CD14-positive monocyte (primary cell): ENCODE data around the gene UBE2I. TPM values are rescaled to one million over a fixed set of nuclear protein-coding genes. Genes with fewer than 3 reads are reported as not detected.

Experiments used
- DNase-seq, 3 donors: peaks; one replicate each; pipeline ENCODE4 v3.0.0-alpha.2; 2011 to 2022
- H2AFZ ChIP-seq: 2 replicates; pipeline ENCODE4 v1.6.0; 2012; ENCODE audit warnings: mild to moderate bottlenecking, low read depth, low read length, inconsistent platforms; ENCODE audit not compliant: insufficient read depth, poor library complexity, severe bottlenecking
- H3K27ac ChIP-seq, 2 donors: 1 replicate in 1 of 2; 2 replicates in 1 of 2; pipeline ENCODE4 v1.5.1; 2012 to 2013; ENCODE audit warnings: low read length in 2 of 2, control low read depth in 1 of 2, inconsistent platforms in 1 of 2, low read depth in 1 of 2, mild to moderate bottlenecking in 1 of 2
- H3K27me3 ChIP-seq, 2 donors: one replicate each; pipeline versions ENCODE4 v1.6.0 to v1.6.1; 2011 to 2013; ENCODE audit warnings: low read length in 2 of 2; ENCODE audit not compliant: control insufficient read depth in 2 of 2, insufficient read depth in 2 of 2
- H3K36me3 ChIP-seq, 2 donors: replicated peaks in 1 of 2; 1 replicate in 1 of 2; 2 replicates in 1 of 2; pipeline versions ENCODE4 v1.5.1 to v1.6.1; 2012 to 2013; ENCODE audit warnings: low read length in 2 of 2, control low read depth in 1 of 2, inconsistent platforms in 1 of 2, mild to moderate bottlenecking in 1 of 2; ENCODE audit not compliant: insufficient read depth in 2 of 2, control insufficient read depth in 1 of 2
- H3K4me1 ChIP-seq, 2 donors: 1 replicate in 1 of 2; 2 replicates in 1 of 2; pipeline versions ENCODE4 v1.5.1 to v1.6.1; 2012 to 2013; ENCODE audit warnings: low read length in 2 of 2, control low read depth in 1 of 2, inconsistent platforms in 1 of 2, mild to moderate bottlenecking in 1 of 2, moderate library complexity in 1 of 2; ENCODE audit not compliant: insufficient read depth in 2 of 2, control insufficient read depth in 1 of 2
- H3K4me2 ChIP-seq: replicated peaks from 2 replicates; pipeline ENCODE3; 2012; ENCODE audit warnings: low read length, moderate library complexity, mild to moderate bottlenecking; ENCODE audit not compliant: poor library complexity, severe bottlenecking; ENCODE audit errors: extremely low read depth
- H3K4me3 ChIP-seq, 3 experiments: fragments of 200-600 bp in 1 of 3; sonication (generic) in 1 of 3; replicated peaks in 1 of 3; 1 replicate in 2 of 3; 2 replicates in 1 of 3; pipeline ENCODE4 v1.5.1; 2011 to 2013; ENCODE audit warnings: low read length in 3 of 3, mild to moderate bottlenecking in 3 of 3, control low read depth in 2 of 3, low read depth in 2 of 3, inconsistent platforms in 1 of 3, moderate library complexity in 1 of 3
- H3K79me2 ChIP-seq: 2 replicates; pipeline ENCODE4 v1.6.0; 2012; ENCODE audit warnings: mild to moderate bottlenecking, control low read depth, inconsistent platforms, low read length, moderate library complexity; ENCODE audit not compliant: insufficient read depth
- H3K9ac ChIP-seq: 2 replicates; pipeline ENCODE4 v1.6.0; 2017; ENCODE audit warnings: low read length, mild to moderate bottlenecking; ENCODE audit not compliant: insufficient read depth, poor library complexity, severe bottlenecking
- H3K9me3 ChIP-seq, 2 donors: replicated peaks in 1 of 2; 1 replicate in 1 of 2; 2 replicates in 1 of 2; pipeline versions ENCODE4 v1.5.1 to v1.6.1; 2012 to 2013; ENCODE audit warnings: low read length in 2 of 2, control low read depth in 1 of 2; ENCODE audit not compliant: control insufficient read depth in 1 of 2, insufficient read depth in 1 of 2
- H4K20me1 ChIP-seq: 2 replicates; pipeline ENCODE4 v1.6.0; 2012; ENCODE audit warnings: mild to moderate bottlenecking, low read length, control low read depth, moderate library complexity; ENCODE audit not compliant: insufficient read depth
- H3K27ac Mint-ChIP-seq, 7 donors: one replicate each; pipeline ENCODE4 v1.8.0; 2020; ENCODE audit warnings: mild to moderate bottlenecking in 7 of 7, mixed read lengths in 7 of 7, moderate library complexity in 6 of 7, inconsistent platforms in 2 of 7
- H3K27me3 Mint-ChIP-seq, 3 donors: one replicate each; pipeline ENCODE4 v1.8.0; 2021 to 2022; ENCODE audit warnings: low read depth in 3 of 3, mild to moderate bottlenecking in 3 of 3, mixed read lengths in 3 of 3, moderate library complexity in 3 of 3, inconsistent platforms in 1 of 3
- H3K36me3 Mint-ChIP-seq, 2 donors: one replicate each; pipeline ENCODE4 v1.8.0; 2020; ENCODE audit warnings: mixed read lengths in 2 of 2, inconsistent platforms in 1 of 2, mild to moderate bottlenecking in 1 of 2
- H3K4me1 Mint-ChIP-seq: one replicate; pipeline ENCODE4 v1.8.0; 2020; ENCODE audit warnings: mild to moderate bottlenecking, mixed read lengths
- H3K4me3 Mint-ChIP-seq, 2 donors: one replicate each; pipeline ENCODE4 v1.8.0; 2020; ENCODE audit warnings: mild to moderate bottlenecking in 2 of 2, mixed read lengths in 2 of 2, moderate library complexity in 1 of 2
- H3K9me3 Mint-ChIP-seq, 7 donors: one replicate each; pipeline ENCODE4 v1.8.0; 2020 to 2022; ENCODE audit warnings: mixed read lengths in 7 of 7, mild to moderate bottlenecking in 6 of 7, moderate library complexity in 6 of 7, inconsistent platforms in 2 of 7
- WGBS: methylation state at CpG from one replicate; pipeline ENCODE4 v1.1.5; 2013; ENCODE audit warnings: missing lambda C conversion rate; ENCODE audit not compliant: insufficient coverage; 5-methylcytosine and 5-hydroxymethylcytosine counted together
- intact Hi-C, 2 donors: fragments of 100-400 bp; cut with micrococcal nuclease; formaldehyde crosslinking; loops; one replicate each; pipeline versions ENCODE4 v1.15.0 to v1.15.1; 2023
- polyA plus RNA-seq, 3 donors: library from polyadenylated mRNA; depleted of rRNA in 1 of 3; unstranded in 2 of 3; stranded (reverse) in 1 of 3; fragments of 300-500 nt in 2 of 3; fragments of >200 nt in 1 of 3; fragmentation: Illumina TruSeq in 2 of 3; gene quantifications; 1 replicate in 2 of 3; 2 replicates in 1 of 3; pipeline ENCODE4 v1.2.3, GENCODE V29; 2012 to 2021
- TF ChIP-seq, protein P1 (sequence below): fragments of 200-600 bp; IDR thresholded peaks from one replicate; pipeline ENCODE4 v1.8.0; 2022; ENCODE audit warnings: antibody characterized with exemption, mild to moderate bottlenecking

The UBE2I gene
- polyA plus RNA-seq, 3 donors: 76.8 to 112 (median 88.8) TPM

DNA sequence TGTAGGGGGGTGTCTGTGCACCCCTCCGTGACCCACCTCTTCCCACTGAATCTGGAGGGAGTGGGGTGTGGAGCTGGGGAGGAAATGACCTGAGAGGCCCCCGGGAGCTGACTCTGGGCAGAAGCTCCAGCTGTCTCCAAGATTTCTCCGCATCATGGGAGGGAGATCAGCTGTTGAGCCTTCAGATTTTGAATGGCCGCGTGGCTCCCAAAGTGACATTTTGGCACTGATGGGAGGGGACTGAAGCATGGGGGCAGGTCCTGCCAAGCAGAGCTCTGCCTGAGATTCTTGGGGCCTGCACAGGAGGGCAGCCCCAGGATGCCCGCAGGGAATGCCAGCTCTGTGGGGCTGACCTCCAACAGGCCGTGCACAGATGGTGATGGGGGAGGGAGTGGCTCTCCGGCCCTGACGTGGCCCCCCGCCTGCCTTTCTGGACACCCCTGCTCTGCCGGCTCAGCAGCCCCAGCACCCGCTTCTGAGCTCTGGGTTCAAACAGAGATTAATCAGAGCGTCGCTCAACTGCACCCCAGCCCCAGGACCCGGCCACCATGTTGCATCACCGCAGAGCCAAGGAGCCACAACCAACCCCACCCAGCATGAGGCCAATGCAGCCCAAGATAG is 25.3 kb upstream of the UBE2I start:
- Histone ChIP-seq H3K36me3 (no peaks in the 10 kb centered on the region), H3K4me1 (peaks cover 14 to 16% of the 10 kb centered on the region in 2 donors), H3K79me2 (no peaks in the 10 kb centered on the region), H4K20me1 (no peaks in the 10 kb centered on the region), H2AFZ (no peak overlapping the region), H3K4me2 (no peak overlapping the region), H3K9ac (no peak overlapping the region), H3K27ac (no peak overlapping the region), H3K9me3 (no peaks in the 10 kb centered on the region), H3K27me3 (peaks cover 0 to 14% of the 10 kb centered on the region in 2 donors), H3K4me3 (no peak overlapping the region)
- no peak overlapping the region for H3K4me3 Mint-ChIP-seq
- H3K27me3 Mint-ChIP-seq: peaks cover 10 to 32% (median 28%) of the 10 kb centered on the region in 3 donors
- 82% methylated on average over 12 of the region's 16 CpGs for WGBS
- no peaks in the 10 kb centered on the region for H3K36me3 Mint-ChIP-seq
- H3K9me3 Mint-ChIP-seq: no peaks in the 10 kb centered on the region
- TF ChIP-seq, protein P1, sequence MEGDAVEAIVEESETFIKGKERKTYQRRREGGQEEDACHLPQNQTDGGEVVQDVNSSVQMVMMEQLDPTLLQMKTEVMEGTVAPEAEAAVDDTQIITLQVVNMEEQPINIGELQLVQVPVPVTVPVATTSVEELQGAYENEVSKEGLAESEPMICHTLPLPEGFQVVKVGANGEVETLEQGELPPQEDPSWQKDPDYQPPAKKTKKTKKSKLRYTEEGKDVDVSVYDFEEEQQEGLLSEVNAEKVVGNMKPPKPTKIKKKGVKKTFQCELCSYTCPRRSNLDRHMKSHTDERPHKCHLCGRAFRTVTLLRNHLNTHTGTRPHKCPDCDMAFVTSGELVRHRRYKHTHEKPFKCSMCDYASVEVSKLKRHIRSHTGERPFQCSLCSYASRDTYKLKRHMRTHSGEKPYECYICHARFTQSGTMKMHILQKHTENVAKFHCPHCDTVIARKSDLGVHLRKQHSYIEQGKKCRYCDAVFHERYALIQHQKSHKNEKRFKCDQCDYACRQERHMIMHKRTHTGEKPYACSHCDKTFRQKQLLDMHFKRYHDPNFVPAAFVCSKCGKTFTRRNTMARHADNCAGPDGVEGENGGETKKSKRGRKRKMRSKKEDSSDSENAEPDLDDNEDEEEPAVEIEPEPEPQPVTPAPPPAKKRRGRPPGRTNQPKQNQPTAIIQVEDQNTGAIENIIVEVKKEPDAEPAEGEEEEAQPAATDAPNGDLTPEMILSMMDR: no peak
- intact Hi-C loops: no loop called here
- H3K4me1 Mint-ChIP-seq: peaks cover 20% of the 10 kb centered on the region
- DNase-seq: no peak
- H3K27ac Mint-ChIP-seq: no peak overlapping the region

DNA sequence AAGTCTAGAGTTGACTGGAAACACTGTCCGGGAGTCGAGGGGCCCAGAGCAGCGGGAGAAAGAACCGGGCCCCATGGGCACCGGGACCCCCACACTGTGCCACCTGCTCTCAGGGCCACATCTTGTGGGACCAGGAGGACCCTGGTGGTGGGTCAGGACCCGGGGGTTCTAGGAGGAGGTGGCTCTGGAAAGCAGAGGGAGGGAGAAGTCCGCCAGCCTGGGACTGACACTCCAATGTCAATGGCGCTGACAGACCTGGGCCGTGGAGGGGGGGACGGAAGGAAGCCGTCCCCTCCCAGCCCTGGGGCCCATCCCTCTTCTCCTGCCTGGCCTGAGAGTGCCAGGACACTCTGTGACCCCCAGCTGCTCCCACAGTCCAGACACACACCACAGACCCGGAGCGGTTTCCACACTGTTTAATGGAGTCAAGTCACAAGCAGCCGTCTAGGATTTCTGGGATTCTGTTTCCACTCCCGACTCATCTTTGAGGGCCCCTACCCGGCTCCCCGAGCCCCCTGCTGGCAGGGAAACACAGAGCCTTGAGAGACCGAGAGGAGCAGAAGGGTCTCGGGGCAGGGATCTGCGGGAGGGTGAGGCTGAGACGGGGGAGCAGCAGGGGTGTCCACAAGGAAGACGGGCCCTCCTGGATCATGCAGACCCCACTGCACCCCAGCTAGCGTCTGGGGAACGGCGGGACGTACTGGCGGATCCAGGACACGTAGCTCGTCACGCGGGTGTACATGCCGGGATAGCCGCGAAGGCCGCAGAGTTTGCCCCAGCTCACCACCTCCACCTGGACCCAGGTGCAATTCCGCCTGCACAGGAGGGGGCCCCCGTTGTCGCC is 23.5 kb upstream of the UBE2I start:
- peaks cover 0 to 29% of the 10 kb centered on the region in 2 donors for H3K27me3 ChIP-seq
- intact Hi-C loops: no loop called here
- Mint-ChIP-seq H3K27me3 (peaks cover 24 to 48% (median 41%) of the 10 kb centered on the region in 3 donors), H3K9me3 (no peaks in the 10 kb centered on the region), H3K36me3 (no peaks in the 10 kb centered on the region), H3K4me1 (peaks cover 32% of the 10 kb centered on the region), H3K27ac (no peak overlapping the region), H3K4me3 (no peak overlapping the region)
- H3K27ac ChIP-seq: no peak overlapping the region
- H3K79me2 ChIP-seq: no peaks in the 10 kb centered on the region
- peaks cover 24 to 27% of the 10 kb centered on the region in 2 donors for H3K4me1 ChIP-seq
- no peak overlapping the region for H2AFZ ChIP-seq
- no peaks in the 10 kb centered on the region for H3K36me3 ChIP-seq
- DNase-seq: no peak
- no peaks in the 10 kb centered on the region for H3K9me3 ChIP-seq
- H3K4me2 ChIP-seq: no peak overlapping the region
- TF ChIP-seq, protein P1: no peak
- WGBS: 79% methylated on average over 27 of the region's 38 CpGs
- no peak overlapping the region for H3K4me3 ChIP-seq
- no peaks in the 10 kb centered on the region for H4K20me1 ChIP-seq
- H3K9ac ChIP-seq: no peak overlapping the region
